Ramos (cell line): ENCODE measurements around the gene PRDM16.

Experiments
- in situ Hi-C: fragments of 300-500 bp; cut with MboI; formaldehyde crosslinking; loops from one replicate; pipeline ENCODE4 v1.14.3; 2022; ENCODE audit warnings: low sequenced_read_pairs; ENCODE audit not compliant: unreplicated experiment

The PRDM16 gene

GRCh38 chr1:3423245-3423829 is 354.3 kb downstream of the PRDM16 start:
- in situ Hi-C loops = loop anchor here (5.0 kb wide), 1 partner anchor 416 kb away; no protein-coding TSS in a partner anchor

GRCh38 chr1:3423896-3424611 is 355.1 kb downstream of the PRDM16 start:
- in situ Hi-C loops = loop anchor here (5.0 kb wide), 1 partner anchor 417 kb away; no protein-coding TSS in a partner anchor

- in situ Hi-C loops = no loop called here
These were observed 356.6 kb downstream of the PRDM16 start for GRCh38 chr1:3425486-3426215.

GRCh38 chr1:3426956-3427535 is 358.0 kb downstream of the PRDM16 start:
- in situ Hi-C loops = no loop called here

GRCh38 chr1:3427711-3428704 is 359.0 kb downstream of the PRDM16 start:
- in situ Hi-C loops = no loop called here

- in situ Hi-C loops = no loop called here
These were observed 359.9 kb downstream of the PRDM16 start for GRCh38 chr1:3428899-3429298.

GRCh38 chr1:3429320-3429719 is 360.3 kb downstream of the PRDM16 start:
- in situ Hi-C loops = no loop called here

- in situ Hi-C loops = no loop called here
These were observed 360.8 kb downstream of the PRDM16 start for GRCh38 chr1:3429766-3430165.

GRCh38 chr1:3430406-3430805 is 361.4 kb downstream of the PRDM16 start:
- in situ Hi-C loops = no loop called here

GRCh38 chr1:3430820-3431219 is 361.8 kb downstream of the PRDM16 start:
- in situ Hi-C loops = no loop called here

- in situ Hi-C loops = no loop called here
These were observed 362.3 kb downstream of the PRDM16 start for GRCh38 chr1:3431266-3431665.

- in situ Hi-C loops = no loop called here
These were observed 362.7 kb downstream of the PRDM16 start for GRCh38 chr1:3431686-3432085.

- in situ Hi-C loops = no loop called here
These were observed 363.3 kb downstream of the PRDM16 start for GRCh38 chr1:3432306-3432705.

GRCh38 chr1:3433076-3433475 is 364.1 kb downstream of the PRDM16 start:
- in situ Hi-C loops = no loop called here

GRCh38 chr1:3433596-3434320 is 364.8 kb downstream of the PRDM16 start:
- in situ Hi-C loops = no loop called here

GRCh38 chr1:3434406-3435110 is 365.6 kb downstream of the PRDM16 start:
- in situ Hi-C loops = no loop called here

GRCh38 chr1:3435666-3436065 is 366.7 kb downstream of the PRDM16 start:
- in situ Hi-C loops = no loop called here

GRCh38 chr1:3436451-3436850 is 367.4 kb downstream of the PRDM16 start:
- in situ Hi-C loops = no loop called here

- in situ Hi-C loops = no loop called here
These were observed 367.9 kb downstream of the PRDM16 start for GRCh38 chr1:3436901-3437300.
